Mononuclear cell (primary cell): ENCODE data around the gene TBC1D4. TPM values are rescaled to one million over a fixed set of nuclear protein-coding genes. Genes with fewer than 3 reads are reported as not detected.

Source experiments
- H3K27me3 ChIP-seq: 2 replicates; pipeline ENCODE4 v1.6.0; 2011; ENCODE audit warnings: low read length, control low read depth; ENCODE audit not compliant: insufficient read depth
- H3K4me1 ChIP-seq: 2 replicates; pipeline ENCODE4 v1.5.1; 2011; ENCODE audit warnings: mild to moderate bottlenecking, low read length, control low read depth; ENCODE audit not compliant: insufficient read depth
- H3K4me3 ChIP-seq: 2 replicates; pipeline ENCODE4 v1.5.1; 2011; ENCODE audit warnings: mild to moderate bottlenecking, low read length, moderate library complexity
- H3K9me3 ChIP-seq: 2 replicates; pipeline ENCODE4 v1.5.1; 2011; ENCODE audit warnings: low read depth, mild to moderate bottlenecking, control low read depth, low read length
- total RNA-seq: library from RNA; depleted of rRNA; stranded (reverse); fragments of >200 nt; gene quantifications from one replicate; pipeline ENCODE4 v1.2.3, GENCODE V29; 2012

The TBC1D4 gene
- total RNA-seq, 1 donor = 34.5 TPM

- Histone ChIP-seq H3K4me1 (no peaks in the 10 kb centered on the region), H3K4me3 (no peak overlapping the region), H3K9me3 (no peaks in the 10 kb centered on the region), H3K27me3 (peaks cover 8% of the 10 kb centered on the region)
These were observed 8.5 kb downstream of the TBC1D4 start for GRCh38 chr13:75473468-75473867.

DNA sequence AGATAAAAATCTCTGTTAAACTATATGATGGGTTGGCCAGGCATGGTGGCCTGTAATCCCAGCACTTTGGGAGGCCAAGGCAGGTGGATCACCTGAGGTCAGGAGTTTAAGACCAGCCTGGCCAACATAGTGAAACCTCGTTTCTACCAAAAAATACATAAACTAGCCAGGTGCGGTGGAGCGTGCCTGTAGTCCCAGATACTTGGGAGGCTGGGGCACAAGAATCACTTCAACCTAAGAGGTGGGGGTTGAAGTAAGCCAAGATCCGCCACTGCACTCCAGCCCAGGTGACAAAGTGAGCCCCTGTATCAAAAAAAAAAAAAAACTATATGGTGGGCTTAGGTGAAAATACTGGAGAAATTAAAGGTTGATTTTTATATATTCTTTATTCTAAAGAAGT lies 11.3 kb downstream of the TBC1D4 start:
- Histone ChIP-seq H3K4me1 (no peaks in the 10 kb centered on the region), H3K9me3 (no peaks in the 10 kb centered on the region), H3K4me3 (no peak overlapping the region), H3K27me3 (no peaks in the 10 kb centered on the region)

- H3K4me1 ChIP-seq = no peaks in the 10 kb centered on the region
- no peaks in the 10 kb centered on the region for H3K27me3 ChIP-seq
- no peak overlapping the region for H3K4me3 ChIP-seq
- no peaks in the 10 kb centered on the region for H3K9me3 ChIP-seq
These were observed 12.9 kb downstream of the TBC1D4 start for GRCh38 chr13:75469047-75469446.

GRCh38 chr13:75468602-75469001 lies 13.4 kb downstream of the TBC1D4 start:
- Histone ChIP-seq H3K4me1 (no peaks in the 10 kb centered on the region), H3K9me3 (no peaks in the 10 kb centered on the region), H3K27me3 (no peaks in the 10 kb centered on the region), H3K4me3 (no peak overlapping the region)

DNA sequence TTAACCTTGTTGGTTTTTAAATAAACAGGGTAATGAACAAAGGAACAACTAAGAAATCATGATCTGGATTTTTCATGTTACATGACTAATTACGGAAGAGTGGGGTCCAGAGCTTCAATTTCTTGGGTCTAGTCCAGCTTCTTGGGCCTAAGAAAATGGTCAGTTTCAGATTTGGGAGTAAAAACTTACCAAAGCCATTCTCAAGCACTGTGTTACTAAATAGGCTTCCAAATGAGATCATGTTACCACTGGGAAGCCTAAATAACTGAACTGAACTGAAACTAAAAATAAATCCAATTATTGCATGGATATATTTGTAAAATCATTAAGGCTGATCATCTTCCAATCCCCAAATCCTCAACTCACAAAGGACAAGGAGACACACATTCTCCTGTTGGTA lies 13.9 kb downstream of the TBC1D4 start:
- H3K9me3 ChIP-seq = no peaks in the 10 kb centered on the region
- H3K4me3 ChIP-seq = no peak overlapping the region
- no peaks in the 10 kb centered on the region for H3K4me1 ChIP-seq
- H3K27me3 ChIP-seq = no peaks in the 10 kb centered on the region

DNA sequence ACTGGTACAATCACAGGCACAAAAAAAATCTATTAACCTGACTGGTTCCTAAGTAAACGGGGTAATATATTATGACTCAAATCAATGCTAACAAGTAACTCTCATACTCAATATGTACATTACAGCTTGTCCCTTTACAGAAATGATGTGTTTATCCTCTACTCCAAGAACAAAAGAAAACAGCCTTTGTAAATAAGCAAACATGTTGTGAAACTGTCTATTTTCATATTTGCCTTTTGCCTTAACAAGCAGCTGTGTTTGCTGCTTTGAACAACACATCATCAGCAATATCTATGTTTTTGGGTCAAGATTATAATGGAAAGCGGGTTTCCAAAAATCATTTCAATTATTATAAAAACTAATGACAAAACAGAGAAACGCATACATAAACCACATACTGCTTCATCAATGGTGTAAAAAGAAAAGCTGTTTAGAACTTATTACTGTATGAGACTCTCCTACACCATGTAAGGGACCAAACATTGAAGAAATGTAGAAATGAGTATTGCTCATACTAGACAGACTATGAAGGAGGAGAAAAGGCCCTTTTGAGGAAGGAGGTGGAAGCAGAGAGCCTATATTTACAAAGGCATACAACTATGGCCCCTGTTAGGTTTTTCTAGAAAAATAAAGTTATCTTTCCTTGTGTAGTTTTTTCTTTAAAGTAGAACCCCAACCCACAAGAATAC lies 14.8 kb downstream of the TBC1D4 start:
- H3K9me3 ChIP-seq = no peaks in the 10 kb centered on the region
- H3K4me1 ChIP-seq = no peaks in the 10 kb centered on the region
- no peak overlapping the region for H3K4me3 ChIP-seq
- no peaks in the 10 kb centered on the region for H3K27me3 ChIP-seq

GRCh38 chr13:75465236-75465635 lies 16.7 kb downstream of the TBC1D4 start:
- Histone ChIP-seq H3K4me3 (no peak overlapping the region), H3K27me3 (no peaks in the 10 kb centered on the region), H3K4me1 (no peaks in the 10 kb centered on the region), H3K9me3 (no peaks in the 10 kb centered on the region)

GRCh38 chr13:75461314-75461713 lies 20.7 kb downstream of the TBC1D4 start:
- Histone ChIP-seq H3K4me3 (no peak overlapping the region), H3K27me3 (no peaks in the 10 kb centered on the region), H3K9me3 (no peaks in the 10 kb centered on the region), H3K4me1 (no peaks in the 10 kb centered on the region)

DNA sequence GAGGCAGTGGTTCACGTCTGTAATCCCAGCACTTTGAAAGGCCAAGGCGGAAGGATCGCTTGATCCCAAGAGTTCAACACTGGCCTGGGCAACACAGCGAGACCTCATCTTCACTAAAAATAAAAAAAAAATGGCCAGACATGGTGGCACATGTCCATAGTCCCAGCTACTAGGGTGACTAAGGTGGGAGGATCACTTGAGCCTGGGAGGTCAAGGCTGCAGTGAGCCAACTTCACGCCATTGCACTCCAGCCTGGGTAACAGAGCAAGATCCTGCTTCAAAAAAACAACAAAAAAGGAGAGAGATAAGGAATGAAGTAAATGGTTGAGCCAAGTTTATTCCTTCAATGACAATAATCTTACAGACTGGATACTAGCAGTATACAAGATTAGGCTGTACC lies 21.3 kb downstream of the TBC1D4 start:
- Histone ChIP-seq H3K4me3 (no peak overlapping the region), H3K27me3 (no peaks in the 10 kb centered on the region), H3K9me3 (no peaks in the 10 kb centered on the region), H3K4me1 (no peaks in the 10 kb centered on the region)

GRCh38 chr13:75458696-75459422 lies 23.1 kb downstream of the TBC1D4 start:
- no peaks in the 10 kb centered on the region for H3K9me3 ChIP-seq

DNA sequence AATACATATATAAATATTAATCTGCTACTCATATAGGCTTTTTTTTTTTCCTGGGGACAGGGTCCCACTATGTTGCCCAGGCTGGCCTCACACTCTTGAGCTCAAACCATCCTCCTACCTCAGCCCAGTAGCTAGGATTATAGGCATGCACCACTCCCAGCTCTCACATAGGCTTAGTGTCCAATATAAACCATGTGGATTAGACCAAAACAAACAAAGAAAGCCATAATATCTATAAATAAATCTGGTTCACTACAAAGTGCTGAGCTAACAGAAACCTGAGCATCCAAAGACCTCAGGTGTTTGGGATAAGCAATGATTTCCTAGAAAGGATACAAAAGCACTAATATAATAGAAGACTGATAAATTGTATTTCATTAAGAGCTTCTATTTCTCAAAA lies 26.0 kb downstream of the TBC1D4 start:
- no peaks in the 10 kb centered on the region for H3K4me1 ChIP-seq
- peaks cover 2% of the 10 kb centered on the region for H3K27me3 ChIP-seq
- H3K9me3 ChIP-seq = no peaks in the 10 kb centered on the region
- no peak overlapping the region for H3K4me3 ChIP-seq

More at GRCh38 chr13:75458696-75459422, 23.1 kb downstream of the TBC1D4 start:
- H3K4me3 ChIP-seq = no peak overlapping the region
- no peaks in the 10 kb centered on the region for H3K4me1 ChIP-seq
- peaks cover 2% of the 10 kb centered on the region for H3K27me3 ChIP-seq

DNA sequence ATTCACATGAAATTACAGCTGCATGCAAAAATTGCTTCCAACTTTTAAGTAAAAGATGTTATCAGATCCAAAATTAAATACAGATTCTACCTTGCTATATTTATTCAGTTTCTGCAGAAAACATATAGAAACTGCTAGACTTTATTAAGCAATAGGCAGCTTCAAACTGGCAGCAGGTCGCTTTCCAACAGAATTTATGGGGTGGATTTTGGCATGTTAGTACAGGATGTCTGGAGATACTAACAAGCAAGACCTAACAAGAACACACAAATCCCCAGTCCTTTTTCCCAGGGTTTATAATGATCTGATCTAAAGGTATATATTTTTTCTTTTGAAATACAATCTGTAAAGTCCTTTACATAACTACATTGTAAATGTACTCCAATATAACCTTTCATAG lies 27.5 kb downstream of the TBC1D4 start:
- Histone ChIP-seq H3K9me3 (no peaks in the 10 kb centered on the region), H3K4me1 (no peaks in the 10 kb centered on the region), H3K4me3 (no peak overlapping the region), H3K27me3 (peaks cover 2% of the 10 kb centered on the region)

- Histone ChIP-seq H3K27me3 (peaks cover 2% of the 10 kb centered on the region), H3K4me3 (no peak overlapping the region), H3K9me3 (no peaks in the 10 kb centered on the region), H3K4me1 (no peaks in the 10 kb centered on the region)
These were observed 29.4 kb downstream of the TBC1D4 start for GRCh38 chr13:75452564-75452963.

GRCh38 chr13:75447493-75447892 lies 34.5 kb downstream of the TBC1D4 start:
- Histone ChIP-seq H3K9me3 (no peaks in the 10 kb centered on the region), H3K27me3 (no peaks in the 10 kb centered on the region), H3K4me3 (no peak overlapping the region), H3K4me1 (no peaks in the 10 kb centered on the region)

- no peaks in the 10 kb centered on the region for H3K27me3 ChIP-seq
- no peak overlapping the region for H3K4me3 ChIP-seq
- no peaks in the 10 kb centered on the region for H3K9me3 ChIP-seq
- H3K4me1 ChIP-seq = no peaks in the 10 kb centered on the region
These were observed 35.1 kb downstream of the TBC1D4 start for GRCh38 chr13:75446874-75447273.
